Left renal pelvis (tissue), 4 donors: Measurements from ENCODE around the gene USF3. TPM values are rescaled to one million over a fixed set of nuclear protein-coding genes. Genes with fewer than 3 reads are reported as not detected.
A peak's percentile ranks its signal among the peaks of the same experiment; 100 is the strongest.

Experiments
- DNase-seq, 4 donors: peaks; one replicate each; pipeline ENCODE4 v3.0.0-alpha.2; 2013; ENCODE audit warnings: low read depth in 4 of 4, low spot score in 3 of 4
- polyA plus RNA-seq, 4 donors: library from polyadenylated mRNA; unstranded; fragments of 120-200 nt; gene quantifications; one replicate each; pipeline ENCODE4 v1.2.1, GENCODE V29; 2013; ENCODE audit not compliant: insufficient read length in 4 of 4

The USF3 gene
- polyA plus RNA-seq, 4 donors, result 12.1 to 21.2 (median 20.4) TPM

- no peak for DNase-seq
Measured at GRCh38 chr3:113707835-113708234, 11.4 kb upstream of the USF3 start.

DNA sequence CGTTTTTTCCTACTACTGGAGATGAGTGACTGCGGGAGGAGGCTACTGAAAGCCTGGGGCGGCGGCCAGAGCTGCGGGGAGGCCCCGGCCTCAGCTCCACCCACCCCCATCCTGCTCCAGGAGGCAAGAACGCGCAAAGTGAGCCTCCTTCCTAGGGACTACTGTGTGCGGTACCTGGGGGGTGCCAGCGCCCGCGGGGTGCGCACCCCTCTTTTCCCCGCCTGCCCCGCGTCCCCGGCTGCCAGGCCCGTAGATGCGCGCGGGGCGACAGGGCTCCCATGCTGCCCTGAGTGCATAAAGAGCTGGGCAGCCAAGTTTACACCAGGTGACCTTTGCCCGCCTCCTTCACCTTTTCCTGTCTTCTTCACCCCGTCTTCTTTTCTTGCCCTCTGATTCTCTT, 2.5 kb upstream of the USF3 start:
- no peak for DNase-seq

GRCh38 chr3:113698213-113698742, 1.8 kb upstream of the USF3 start:
- DNase-seq, result no peak

DNA sequence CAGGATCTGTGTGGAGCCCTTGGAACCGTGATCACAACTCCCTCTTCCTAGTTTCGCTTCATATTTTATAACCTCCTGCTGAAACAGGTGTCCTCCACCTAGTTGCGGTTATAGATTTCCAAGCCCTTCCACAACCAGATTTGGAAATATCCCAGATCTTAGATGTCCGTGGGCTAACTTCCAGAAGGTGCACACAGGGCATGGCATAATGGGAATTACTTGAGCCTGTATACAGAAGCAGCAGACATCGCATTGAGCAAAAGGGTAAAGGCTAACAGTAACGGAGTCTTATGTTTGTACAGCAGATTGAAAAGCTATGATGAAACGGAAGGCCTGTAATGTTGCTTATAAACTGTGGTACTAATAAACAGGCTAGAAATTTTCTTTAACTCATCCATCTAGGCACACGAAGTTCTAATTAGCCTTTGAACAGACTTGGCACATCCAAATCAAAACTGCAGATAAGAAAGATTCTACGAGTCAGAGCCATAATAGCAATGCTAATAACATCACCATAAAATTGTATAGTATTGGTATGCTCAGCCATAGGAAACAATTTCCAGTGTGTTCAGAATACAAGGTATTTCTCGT, 1.2 kb upstream of the USF3 start:
- peak in 1 of 4 donors; percentile 52 for DNase-seq

DNA sequence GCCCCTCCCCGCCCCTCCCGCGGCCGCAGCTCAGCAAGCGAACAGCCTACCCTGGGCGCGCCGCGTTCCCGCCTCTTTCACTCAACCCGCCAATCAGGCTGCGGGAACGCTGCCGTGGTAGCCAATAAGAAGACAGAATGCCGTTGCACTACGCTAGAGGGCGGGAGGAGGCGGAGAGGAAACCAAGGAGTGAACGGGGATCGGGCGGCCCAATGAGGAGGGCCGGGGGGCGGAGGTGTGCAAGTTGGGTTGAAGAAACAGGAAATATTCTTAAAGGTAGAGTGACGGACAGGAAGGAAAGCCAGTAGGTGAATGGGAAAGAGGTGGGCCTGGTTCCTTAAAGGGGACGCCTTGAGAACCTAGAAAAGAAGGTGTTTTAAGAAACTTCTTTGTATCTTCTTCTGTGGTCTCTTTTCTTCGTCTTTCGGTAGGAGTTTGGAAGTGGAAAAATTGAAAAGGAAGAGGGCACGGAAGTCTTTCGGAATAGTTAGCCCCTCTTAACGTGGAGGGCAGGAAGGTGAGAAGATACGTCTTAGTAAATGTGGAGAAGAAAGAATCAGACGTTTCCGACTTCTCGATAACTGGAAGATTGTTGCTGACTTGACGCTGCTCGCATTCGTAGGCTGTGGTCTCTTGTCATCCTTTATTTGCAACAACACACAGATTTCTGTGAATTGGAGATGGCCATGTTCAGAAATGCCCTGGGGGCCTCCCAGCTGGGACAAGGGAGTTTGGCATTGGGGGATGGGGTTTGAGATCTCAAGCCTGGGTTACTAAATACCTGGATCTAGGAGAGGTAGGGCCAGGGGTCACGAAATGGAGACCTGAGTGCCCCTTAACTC, 437 bp upstream of the USF3 start:
- DNase-seq, result peak; percentile 98 to 100 (median 98)

- DNase-seq, result no peak
Measured at GRCh38 chr3:113695431-113695785, 1.0 kb downstream of the USF3 start.

- no peak for DNase-seq
Measured at GRCh38 chr3:113690482-113690881, 6.0 kb downstream of the USF3 start.

GRCh38 chr3:113685956-113686721, 10.3 kb downstream of the USF3 start:
- no peak for DNase-seq

GRCh38 chr3:113685124-113685523, 11.3 kb downstream of the USF3 start:
- DNase-seq, result no peak

- no peak for DNase-seq
Measured at GRCh38 chr3:113684271-113684819, 12.1 kb downstream of the USF3 start.

DNA sequence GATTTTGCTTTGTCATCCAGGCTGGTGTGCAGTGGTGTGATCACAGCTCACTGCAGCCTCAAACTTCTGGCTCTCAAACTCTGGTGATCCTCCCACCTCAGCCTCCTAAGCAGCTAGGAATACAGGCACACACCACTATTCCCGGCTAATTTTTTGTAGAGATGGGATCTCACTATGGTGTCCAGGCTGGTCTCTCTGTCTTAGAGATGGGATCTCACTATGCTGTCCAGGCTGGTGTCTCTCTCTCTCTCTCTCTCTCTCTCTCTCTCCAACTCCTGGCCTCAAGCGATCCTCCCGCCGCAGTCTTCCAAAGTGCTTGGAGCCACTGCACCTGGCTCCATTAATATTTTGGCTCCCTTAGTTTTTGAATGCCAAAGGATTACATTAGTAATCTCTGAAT, 17.7 kb downstream of the USF3 start:
- DNase-seq, result no peak

DNA sequence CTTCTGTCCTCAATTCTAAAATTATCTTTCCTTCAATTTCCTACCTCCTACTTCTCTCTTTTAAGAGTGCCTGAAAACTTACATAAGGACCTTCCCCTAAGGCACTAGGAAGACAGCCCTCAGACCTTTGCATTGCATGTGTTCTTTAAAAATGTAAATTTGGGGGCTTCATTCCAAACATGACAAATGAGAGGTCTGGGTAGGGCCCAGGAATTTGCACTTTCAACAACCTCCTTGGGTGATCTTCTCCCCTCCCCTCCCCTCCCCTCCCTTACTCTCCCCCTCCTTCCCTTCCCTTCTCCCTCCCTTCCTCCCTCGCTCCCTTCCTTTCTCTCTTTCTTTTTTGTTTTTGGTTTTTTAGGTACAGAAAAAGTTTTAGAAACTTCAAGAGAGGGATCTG, 18.7 kb downstream of the USF3 start:
- no peak for DNase-seq

GRCh38 chr3:113676261-113676660, 20.2 kb downstream of the USF3 start:
- no peak for DNase-seq

DNA sequence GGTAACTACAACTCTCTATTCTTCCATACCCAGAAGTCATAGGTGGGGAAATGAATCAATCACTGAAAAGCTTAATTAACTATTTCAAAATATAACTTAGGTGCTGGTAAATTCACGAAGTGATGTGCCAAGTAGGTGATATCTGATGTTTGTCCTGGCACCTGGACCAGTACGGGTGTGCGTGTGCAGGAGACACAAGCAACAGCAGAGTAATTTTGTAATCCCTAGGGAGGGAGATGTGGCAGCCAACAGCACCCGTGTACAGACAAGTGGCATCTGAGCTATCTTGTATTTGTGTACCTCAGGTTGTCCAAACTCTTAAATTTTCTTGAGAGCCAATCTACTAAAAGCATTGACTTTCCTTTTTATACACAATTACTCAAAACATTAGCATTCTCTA, 22.8 kb downstream of the USF3 start:
- DNase-seq, result no peak

DNA sequence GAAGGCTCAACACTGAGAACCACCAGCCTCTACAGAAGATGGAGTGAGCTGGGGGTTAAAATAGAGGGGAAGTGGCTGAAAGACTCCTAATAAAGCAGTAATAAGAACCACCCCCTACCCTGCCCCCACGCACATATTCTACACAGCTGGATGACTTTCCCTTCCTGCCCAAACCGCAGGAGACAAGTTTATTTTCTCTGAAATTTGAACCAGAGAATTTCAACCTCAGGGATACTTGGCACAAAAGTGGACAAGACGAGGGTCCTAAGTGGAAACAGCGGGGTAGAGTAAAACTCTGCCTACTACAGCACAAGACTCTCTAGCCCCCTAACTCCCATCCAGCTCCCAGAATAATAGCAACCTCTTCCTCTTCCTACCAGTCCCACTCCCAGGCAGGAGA, 28.4 kb downstream of the USF3 start:
- peak in 3 of 4 donors; percentile 29 to 53 (median 42) for DNase-seq

DNA sequence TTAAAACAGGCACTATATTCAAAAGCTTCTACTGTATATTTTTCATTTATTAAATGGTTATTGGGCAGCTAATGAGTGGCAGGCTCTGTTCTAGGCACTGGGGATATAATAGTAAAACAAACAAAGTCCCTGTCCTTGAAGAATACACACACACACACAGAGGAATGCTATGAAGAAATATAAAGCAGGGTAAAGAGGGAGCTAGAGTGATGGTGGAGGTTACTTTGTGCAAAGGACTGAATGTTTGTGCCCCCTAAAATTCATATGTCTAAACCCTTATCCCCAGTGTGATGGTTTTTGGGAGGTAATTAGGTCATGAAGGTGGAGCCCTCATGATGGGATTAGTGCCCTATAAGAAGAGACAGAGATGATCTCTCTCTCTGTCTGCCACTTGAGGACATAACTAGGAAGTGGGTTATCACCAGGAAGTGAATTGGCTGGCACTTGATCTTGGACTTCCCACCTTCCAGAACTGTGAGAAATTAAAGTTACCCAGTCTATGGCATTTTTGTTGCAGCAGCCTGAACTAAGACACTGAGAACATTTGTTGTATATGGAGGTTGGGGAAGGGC, 31.8 kb downstream of the USF3 start:
- DNase-seq, result no peak

GRCh38 chr3:113663761-113664160, 32.7 kb downstream of the USF3 start:
- no peak for DNase-seq

GRCh38 chr3:113663324-113663750, 33.1 kb downstream of the USF3 start:
- no peak for DNase-seq

- no peak for DNase-seq
Measured at GRCh38 chr3:113662824-113663223, 33.6 kb downstream of the USF3 start.

DNA sequence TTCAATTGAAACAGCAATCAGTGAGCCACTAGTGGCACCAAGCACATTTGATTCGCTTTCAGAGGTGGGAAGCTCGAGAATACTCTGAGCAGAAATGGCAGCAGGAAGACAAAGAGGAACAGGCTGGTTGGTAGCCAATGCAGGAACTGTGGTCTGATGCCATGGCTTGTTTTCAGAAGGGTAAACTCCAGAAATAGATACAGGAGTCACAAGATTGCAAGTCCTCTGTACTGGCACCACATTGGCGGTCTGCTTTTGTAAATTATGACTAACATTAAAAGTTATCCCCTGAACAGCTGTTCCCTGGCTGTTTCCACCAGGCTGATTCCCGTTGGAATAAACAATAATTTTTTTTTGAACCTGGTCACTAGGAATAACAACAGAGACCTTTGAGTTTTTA, 35.5 kb downstream of the USF3 start:
- no peak for DNase-seq

- DNase-seq, result no peak
Measured at GRCh38 chr3:113660458-113660857, 36.0 kb downstream of the USF3 start.
